IMR-90 (cell line): ENCODE results near the gene NAPA. TPM values are rescaled to one million over a fixed set of nuclear protein-coding genes. Genes with fewer than 3 reads are reported as not detected.
A peak's percentile ranks its signal among the peaks of the same experiment; 100 is the strongest.

Source experiments
- ATAC-seq: fragments of 200-7000 bp; cut with Tn5 transposase; 2 replicates; pipeline ENCODE4 v1.9.1; 2020; ENCODE audit warnings: low read depth, mild to moderate bottlenecking, moderate library complexity
- BruUV-seq: library from RNA; stranded (reverse); fragments of 400-500 nt; replicated peaks from 2 replicates; lab custom pipeline; 2021; lab: Mats Ljungman, UMichigan
- CTCF ChIA-PET: fragments of 300-600 bp; formaldehyde crosslinking; extraction: SDS; loops from one replicate; lab custom pipeline; 2021; ENCODE audit warnings: antibody characterized with exemption; lab: Yijun Ruan, JAX
- POLR2A ChIA-PET: fragments of 300-600 bp; sonication (Branson Sonifier 250); formaldehyde crosslinking; loops from one replicate; lab custom pipeline; 2022; ENCODE audit warnings: antibody characterized with exemption; ENCODE audit not compliant: unreplicated experiment; lab: Charles Lee
- DNase-seq: peaks from one replicate; pipeline ENCODE4 v3.0.0; 2013
- H2AFZ ChIP-seq: replicated peaks from 2 replicates; pipeline ENCODE3; 2013; ENCODE audit warnings: low read length, mild to moderate bottlenecking; ENCODE audit not compliant: poor library complexity
- H2AK5ac ChIP-seq: 2 replicates; pipeline ENCODE4 v1.6.1; 2013; ENCODE audit warnings: low read depth, low read length, inconsistent platforms
- H2AK9ac ChIP-seq: replicated peaks from 2 replicates; pipeline ENCODE3; 2013; ENCODE audit warnings: mild to moderate bottlenecking, low read depth, low read length, moderate library complexity; ENCODE audit not compliant: poor library complexity
- H2BK120ac ChIP-seq: 2 replicates; pipeline ENCODE4 v1.6.1; 2013; ENCODE audit warnings: low read depth, low read length, inconsistent platforms
- H2BK15ac ChIP-seq: 3 replicates; pipeline ENCODE4 v1.6.1; 2013; ENCODE audit warnings: low read depth, low read length, inconsistent platforms
- H2BK20ac ChIP-seq: 2 replicates; pipeline ENCODE4 v1.6.1; 2013; ENCODE audit warnings: low read depth, mild to moderate bottlenecking, inconsistent platforms, low read length, moderate library complexity
- H2BK5ac ChIP-seq: 2 replicates; pipeline ENCODE4 v1.6.1; 2013; ENCODE audit warnings: mild to moderate bottlenecking, low read depth, low read length, inconsistent platforms; ENCODE audit not compliant: poor library complexity, severe bottlenecking
- H3K14ac ChIP-seq: replicated peaks from 2 replicates; pipeline ENCODE4 v1.6.1; 2013; ENCODE audit warnings: low read depth, low read length, inconsistent platforms
- H3K18ac ChIP-seq: 2 replicates; pipeline ENCODE4 v1.6.1; 2013; ENCODE audit warnings: low read depth, low read length, control low read depth
- H3K23ac ChIP-seq: 2 replicates; pipeline ENCODE4 v1.6.1; 2013; ENCODE audit warnings: low read depth, low read length, inconsistent platforms
- H3K27ac ChIP-seq: 2 replicates; pipeline ENCODE4 v1.5.1; 2013; ENCODE audit warnings: mild to moderate bottlenecking, control low read depth, low read length; ENCODE audit not compliant: insufficient read depth
- H3K27me3 ChIP-seq: 2 replicates; pipeline ENCODE4 v1.6.1; 2013; ENCODE audit warnings: low read length; ENCODE audit not compliant: control insufficient read depth, insufficient read depth
- H3K36me3 ChIP-seq: 2 replicates; pipeline ENCODE4 v1.6.1; 2013; ENCODE audit warnings: low read length, mixed read lengths; ENCODE audit not compliant: control insufficient read depth, insufficient read depth
- H3K4ac ChIP-seq: 2 replicates; pipeline ENCODE4 v1.6.1; 2013; ENCODE audit warnings: low read depth, low read length, inconsistent platforms
- H3K4me1 ChIP-seq: 2 replicates; pipeline ENCODE4 v1.6.1; 2013; ENCODE audit warnings: low read length, mixed read lengths; ENCODE audit not compliant: control insufficient read depth, insufficient read depth
- H3K4me2 ChIP-seq: 2 replicates; pipeline ENCODE4 v1.6.1; 2013; ENCODE audit warnings: low read depth, mild to moderate bottlenecking, control low read depth, low read length, moderate library complexity
- H3K4me3 ChIP-seq: 2 replicates; pipeline ENCODE4 v1.5.1; 2013; ENCODE audit warnings: low read depth, mild to moderate bottlenecking, control low read depth, low read length, moderate library complexity; ENCODE audit not compliant: insufficient read depth
- H3K56ac ChIP-seq: 2 replicates; pipeline ENCODE4 v1.6.1; 2013; ENCODE audit warnings: low read length, inconsistent platforms; ENCODE audit not compliant: insufficient read depth; ENCODE audit errors: extremely low read depth
- H3K79me1 ChIP-seq, 2 experiments: 2 replicates each; pipeline ENCODE4 v1.6.1; 2013; ENCODE audit warnings: low read length in 2 of 2, inconsistent platforms in 1 of 2, low read depth in 1 of 2
- H3K9ac ChIP-seq: 2 replicates; pipeline ENCODE4 v1.6.1; 2013; ENCODE audit warnings: low read depth, low read length, control low read depth
- H3K9me1 ChIP-seq: 2 replicates; pipeline ENCODE4 v1.6.1; 2013; ENCODE audit warnings: low read length, inconsistent platforms; ENCODE audit not compliant: insufficient read depth
- H3K9me3 ChIP-seq: 2 replicates; pipeline ENCODE4 v1.6.1; 2013; ENCODE audit warnings: low read length; ENCODE audit not compliant: control insufficient read depth, insufficient read depth
- H4K20me1 ChIP-seq: 2 replicates; pipeline ENCODE4 v1.6.1; 2013; ENCODE audit warnings: low read length, inconsistent platforms; ENCODE audit not compliant: insufficient read depth
- H4K5ac ChIP-seq: 2 replicates; pipeline ENCODE4 v1.6.1; 2013; ENCODE audit warnings: mild to moderate bottlenecking, low read depth, low read length, control low read depth
- H4K8ac ChIP-seq, 2 experiments: 2 replicates each; pipeline ENCODE4 v1.6.1; 2013; ENCODE audit warnings: low read depth in 2 of 2, low read length in 2 of 2, control low read depth in 1 of 2, inconsistent platforms in 1 of 2
- H4K91ac ChIP-seq: 2 replicates; pipeline ENCODE4 v1.6.1; 2013; ENCODE audit warnings: low read depth, low read length, inconsistent platforms; ENCODE audit not compliant: insufficient read depth
- FOS ChIP-seq: fragments of 150-350 bp; IDR thresholded peaks from 2 replicates; pipeline ENCODE4 v1.6.1; 2016; ENCODE audit warnings: low read depth, low read length
- MXI1 ChIP-seq: IDR thresholded peaks from 2 replicates; pipeline ENCODE4 v1.6.1; 2012; ENCODE audit warnings: low read depth, mild to moderate bottlenecking, low read length, moderate library complexity, borderline replicate concordance
- RFX5 ChIP-seq: IDR thresholded peaks from 2 replicates; pipeline ENCODE4 v1.8.0; 2012; ENCODE audit warnings: low read depth, mild to moderate bottlenecking, low read length, moderate library complexity
- SMC3 ChIP-seq: fragments of 150-350 bp; IDR thresholded peaks from 2 replicates; pipeline ENCODE4 v1.6.1; 2016; ENCODE audit warnings: low read depth, mild to moderate bottlenecking, antibody characterized with exemption, low read length, moderate library complexity
- WGBS, 2 experiments: methylation state at CpG; one replicate each; pipeline versions ENCODE4 v1.1.5 to v1.1.7; 2013; ENCODE audit warnings: missing lambda C conversion rate in 2 of 2; ENCODE audit not compliant: insufficient read length in 1 of 2; ENCODE audit errors: extremely low coverage in 2 of 2; 5-methylcytosine and 5-hydroxymethylcytosine counted together
- dilution Hi-C: fragments of 300-500 bp; cut with HindIII; formaldehyde crosslinking; loops from one replicate; pipeline ENCODE4 v1.14.3; 2018; ENCODE audit warnings: low sequenced_read_pairs; ENCODE audit not compliant: unreplicated experiment
- in situ Hi-C: fragments of 300-500 bp; cut with MboI; formaldehyde crosslinking; loops from 3 replicates; pipeline ENCODE4 v1.14.3; 2019; ENCODE audit warnings: low sequenced_read_pairs, inconsistent platforms, mixed read lengths
- intact Hi-C: fragments of 100-400 bp; cut with micrococcal nuclease; formaldehyde crosslinking; loops from 2 replicates; pipeline ENCODE4 v1.10.0; 2022
- polyA plus RNA-seq, 3 experiments: library from polyadenylated mRNA; depleted of rRNA; stranded (reverse); fragments of >200 nt; gene quantifications; 2 replicates each; pipeline ENCODE4 v1.2.3, GENCODE V29; 2012; ENCODE audit warnings: low replicate concordance in 1 of 3
- total RNA-seq: library from RNA; depleted of rRNA; stranded (reverse); fragments of >200 nt; gene quantifications from 2 replicates; pipeline ENCODE4 v1.2.3, GENCODE V29; 2012

Gene NAPA
- total and polyA plus RNA-seq, 2 of the 4 experiments (the other 2 are of a cell fraction): 76.4 to 126 TPM

DNA sequence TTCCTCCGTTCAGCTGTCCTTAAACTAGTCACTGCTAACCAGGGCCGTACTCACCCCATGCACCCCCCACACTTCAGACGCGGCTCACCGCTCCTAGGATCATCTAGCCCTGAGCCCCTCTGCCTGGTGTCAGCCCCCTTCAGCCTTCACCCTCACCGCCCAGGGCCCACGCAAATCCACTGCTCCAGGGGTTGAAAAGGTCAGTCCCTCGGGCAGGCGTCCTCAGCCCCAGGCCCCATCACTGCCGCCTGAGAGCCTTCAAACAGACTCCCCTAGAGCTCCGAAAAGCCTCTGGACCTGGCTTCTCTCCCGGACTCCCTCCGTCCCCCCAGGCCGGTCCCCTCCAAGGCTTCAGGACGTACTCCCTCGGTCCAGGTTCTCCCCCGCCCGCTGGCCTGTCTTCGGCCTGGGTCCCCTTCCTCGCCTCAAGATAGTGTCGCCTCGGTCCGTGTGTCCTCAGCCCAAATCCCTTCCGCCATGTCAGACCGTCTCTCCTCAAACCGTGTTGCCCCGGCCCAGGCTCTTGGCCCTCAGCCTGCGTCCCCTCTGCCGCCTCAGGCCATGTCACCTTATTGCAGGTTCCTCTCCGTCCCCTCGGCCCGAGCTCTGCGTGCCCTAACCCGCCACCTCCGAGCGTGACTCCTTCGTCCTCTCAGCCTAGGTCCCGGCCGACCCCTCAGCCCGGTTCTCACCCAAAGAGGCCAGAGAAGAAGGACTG is 553 bp downstream of the NAPA start:
- H3K4ac ChIP-seq: peak overlapping the region; percentile 82
- peak overlapping the region; percentile 82 for H3K56ac ChIP-seq
- H2AK5ac ChIP-seq: peak overlapping the region; percentile 97
- intact Hi-C loops: loop anchor here (2.0 to 10.0 kb wide), 2 partner anchors 78 to 150 kb away; no protein-coding TSS in a partner anchor
- in situ Hi-C loops: no loop called here
- ChIA-PET CTCF (interaction anchor here (1.5 kb wide), 1 partner anchor 85 kb away, joined by 8 read pairs; no protein-coding TSS in a partner anchor), POLR2A (interaction anchor here (1.0 kb wide), 1 partner anchor 96 kb away, joined by 4 read pairs; no protein-coding TSS in a partner anchor)
- peak overlapping the region; percentile 83 for H3K4me2 ChIP-seq
- WGBS, 2 experiments: 5% methylated on average over 35 of the region's 40 CpGs; no CpG with 5 or more reads in 1 of the 2 experiments
- H3K14ac ChIP-seq: peak overlapping the region; percentile 87
- H3K4me3 ChIP-seq: peak overlapping the region; percentile 87
- peaks cover 21% of the 10 kb centered on the region for H3K9me1 ChIP-seq
- no peaks in the 10 kb centered on the region for H3K9me3 ChIP-seq
- peak overlapping the region; percentile 58 for H2BK5ac ChIP-seq
- H4K5ac ChIP-seq: peak overlapping the region; percentile 71
- H3K23ac ChIP-seq: peak overlapping the region; percentile 80
- 0 out of 2 replicates have a peak overlapping the region, but pooled peaks have one; percentile 22 for H2BK120ac ChIP-seq
- no peaks in the 10 kb centered on the region; the same call in 1 of the 2 replicates for H3K36me3 ChIP-seq
- dilution Hi-C loops: no loop called here
- peak overlapping the region; percentile 59 for H4K91ac ChIP-seq
- no peak overlapping the region for H2BK20ac ChIP-seq
- H2BK15ac ChIP-seq: peak overlapping the region; percentile 49; the same call in 2 of the 3 replicates
- H2AFZ ChIP-seq: peak overlapping the region; percentile 92
- H4K20me1 ChIP-seq: peaks cover 41% of the 10 kb centered on the region
- peaks cover 18% of the 10 kb centered on the region for H3K4me1 ChIP-seq
- H2AK9ac ChIP-seq: peak overlapping the region; percentile 94
- H3K9ac ChIP-seq: peak overlapping the region; percentile 97
- peaks cover 2% of the 10 kb centered on the region; the same call in 1 of the 2 replicates for H3K27me3 ChIP-seq
- BruUV-seq: no TSS peak
- H3K18ac ChIP-seq: no peak overlapping the region; the same call in 1 of the 2 replicates
- TF ChIP-seq MXI1: no peak
- no peak for TF ChIP-seq FOS
- no peak for TF ChIP-seq SMC3
- TF ChIP-seq RFX5: no peak
- peak overlapping the region; percentile 73 to 88 for H4K8ac ChIP-seq
- peak; percentile 1 for ATAC-seq
- no peak for DNase-seq
- H3K27ac ChIP-seq: peak overlapping the region; percentile 90
- H3K79me1 ChIP-seq: peaks cover 23 to 59% of the 10 kb centered on the region in 2 experiments
